Measurements from ENCODE around the gene HUNK.

Gene HUNK

DNA sequence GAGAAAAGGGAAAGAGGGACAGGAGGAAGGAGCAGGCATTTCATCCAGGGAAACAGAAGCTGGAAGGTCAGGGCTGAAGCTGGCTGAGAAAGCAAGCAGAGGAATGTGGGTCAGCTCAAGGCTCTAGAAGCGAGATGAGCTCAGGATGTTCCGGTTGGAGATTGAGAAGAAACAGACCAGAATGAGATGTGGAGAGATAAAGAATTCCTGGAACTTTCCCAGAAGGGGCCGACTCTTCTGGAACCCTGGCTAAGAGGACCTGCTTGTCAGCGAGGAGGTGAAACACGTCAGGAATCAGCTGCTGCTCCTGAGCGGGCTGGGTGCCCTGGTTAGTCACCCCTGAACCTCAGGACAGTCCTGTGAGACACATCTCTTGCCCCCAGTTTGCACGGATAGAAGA lies 75.9 kb downstream of the HUNK start:
- DNase-seq (ENCODE audit: low read depth, low spot score) = no peak

DNA sequence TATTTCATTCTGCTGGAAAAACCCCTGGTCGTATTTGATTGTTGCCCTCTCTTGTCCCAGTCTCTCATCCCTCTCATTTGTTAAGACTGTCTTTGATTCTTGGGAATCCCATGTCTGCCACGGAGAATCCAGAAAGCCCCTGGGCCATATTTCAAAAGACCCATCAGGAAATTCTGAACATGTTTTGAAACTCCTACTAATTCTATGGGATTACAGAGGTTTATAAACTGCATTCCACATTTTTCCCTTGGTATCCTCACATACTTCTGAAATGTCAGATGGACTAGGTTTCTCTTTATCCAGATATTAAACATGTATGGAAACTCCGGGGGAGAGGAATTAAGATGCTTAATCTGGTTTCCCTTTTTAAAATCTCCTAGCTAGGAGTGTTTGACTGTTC lies 80.0 kb downstream of the HUNK start:
- no peak for DNase-seq (ENCODE audit: low read depth, low spot score)

DNA sequence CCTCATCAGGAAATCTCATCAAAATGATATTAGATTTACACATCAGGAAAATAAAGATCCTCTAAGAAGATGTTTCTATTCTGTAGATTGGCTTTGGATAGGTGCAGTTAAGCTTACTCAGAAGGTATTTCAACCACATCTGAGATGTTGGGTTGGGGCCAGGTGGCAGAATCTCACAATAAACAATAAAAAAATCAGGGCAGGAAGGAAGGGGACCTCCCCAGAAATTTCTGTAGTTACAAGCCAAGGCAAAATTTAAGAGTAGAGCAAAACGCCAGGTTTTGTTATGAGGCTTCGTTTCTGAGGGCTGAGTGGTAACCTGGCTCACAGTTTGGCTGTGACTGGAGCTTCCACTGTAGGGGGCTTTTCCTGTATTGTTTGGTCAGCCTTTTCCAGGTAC lies 84.8 kb downstream of the HUNK start:
- DNase-seq (ENCODE audit: low read depth, low spot score) = no peak

DNA sequence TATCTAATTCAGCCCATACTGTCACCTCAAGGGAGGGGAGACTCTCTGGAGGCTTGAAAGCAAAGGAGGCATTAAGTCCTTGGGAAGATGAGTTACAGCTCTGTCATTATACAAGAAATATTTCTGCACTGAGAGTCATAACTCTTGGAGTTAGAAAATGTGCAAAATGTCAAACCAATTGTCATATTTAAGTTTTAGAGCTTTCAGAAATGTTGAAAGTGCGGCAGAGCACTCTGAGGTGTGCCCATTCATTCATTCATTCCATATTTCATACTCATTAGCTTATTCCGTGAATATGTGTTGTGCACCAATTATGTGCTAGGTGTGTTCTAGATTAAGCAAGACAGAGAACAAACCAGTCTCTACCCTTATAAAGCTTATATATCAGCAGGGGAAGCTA lies 87.1 kb downstream of the HUNK start:
- DNase-seq (ENCODE audit: low read depth, low spot score) = no peak

DNA sequence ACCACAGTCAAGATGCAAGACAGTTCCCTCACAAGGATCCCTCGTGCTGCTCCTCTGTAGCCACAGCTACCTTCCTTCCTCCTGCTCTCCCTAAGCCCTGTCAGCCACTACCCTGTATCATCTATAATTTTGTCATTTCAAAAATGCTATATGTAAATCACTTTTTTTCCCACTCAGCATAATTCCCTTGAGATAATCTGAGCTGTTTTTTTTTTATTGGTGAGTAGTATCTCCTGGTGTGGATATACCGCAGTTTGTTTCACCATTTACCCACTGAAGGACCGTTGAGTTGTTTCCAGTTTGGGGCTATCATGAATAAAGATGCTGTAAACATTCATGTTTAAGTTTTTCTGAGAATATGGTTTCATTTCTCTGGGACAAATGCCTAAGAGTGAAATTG lies 88.2 kb downstream of the HUNK start:
- DNase-seq (ENCODE audit: low read depth, low spot score) = no peak

DNA sequence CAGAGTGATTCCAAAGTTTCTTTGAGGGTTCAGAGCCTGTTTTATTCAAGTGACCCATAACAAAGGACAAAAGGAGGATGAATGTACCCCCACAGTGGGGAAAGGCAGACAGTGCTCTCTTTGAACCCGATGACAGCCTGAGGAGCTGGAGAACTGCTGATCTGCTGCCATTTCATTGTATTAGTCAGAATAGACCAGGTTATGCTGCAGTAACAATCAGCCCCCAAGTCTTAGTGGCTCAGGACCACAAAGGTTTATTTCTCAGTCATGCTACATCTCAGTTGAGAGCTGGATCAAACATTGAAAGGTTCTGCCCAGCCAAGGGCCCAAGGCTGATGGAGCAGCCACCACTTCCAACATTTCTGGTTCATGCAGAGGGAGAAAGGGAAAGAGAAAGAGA lies 88.9 kb downstream of the HUNK start:
- DNase-seq (ENCODE audit: low read depth, low spot score) = no peak

DNA sequence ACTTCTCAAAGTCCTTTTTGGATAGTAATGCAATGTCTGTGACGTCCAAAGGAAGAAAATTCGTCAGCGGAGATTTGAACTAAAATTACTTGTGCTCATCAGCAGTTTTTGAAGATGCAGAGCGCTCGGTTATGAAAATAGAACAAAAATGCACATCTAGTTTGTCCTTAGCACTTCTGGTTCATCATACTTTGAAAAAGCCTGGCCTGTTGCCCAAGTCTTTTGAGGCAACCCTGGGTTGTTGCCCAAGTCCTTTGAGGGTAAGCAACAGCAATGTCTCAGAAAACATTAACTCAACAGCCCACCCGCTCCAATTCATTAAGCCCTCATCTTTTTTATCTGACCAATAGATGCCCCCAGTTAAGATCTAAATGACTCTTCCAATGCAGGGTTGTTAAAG lies 91.9 kb downstream of the HUNK start:
- DNase-seq (ENCODE audit: low read depth, low spot score) = no peak

DNA sequence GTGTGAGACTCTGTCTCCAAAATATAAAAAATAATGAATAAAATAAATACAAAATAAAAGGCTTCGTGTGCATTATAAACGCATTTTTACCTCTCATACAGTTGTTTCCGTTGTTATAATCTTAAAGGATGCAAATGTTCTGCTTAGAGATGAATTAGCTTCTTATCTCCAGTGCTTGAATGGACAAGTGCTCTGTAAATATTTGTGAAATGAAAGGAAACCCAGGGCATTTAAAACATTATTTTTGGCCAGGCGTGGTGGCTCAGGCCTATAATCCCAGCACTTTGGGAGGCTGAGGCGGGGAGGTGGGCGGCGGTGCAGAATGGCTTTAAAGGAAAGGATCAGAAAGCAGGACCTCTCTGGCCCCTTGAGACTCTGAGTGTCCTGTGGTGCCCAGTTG lies 94.5 kb downstream of the HUNK start:
- no peak for DNase-seq (ENCODE audit: low read depth, low spot score)

DNA sequence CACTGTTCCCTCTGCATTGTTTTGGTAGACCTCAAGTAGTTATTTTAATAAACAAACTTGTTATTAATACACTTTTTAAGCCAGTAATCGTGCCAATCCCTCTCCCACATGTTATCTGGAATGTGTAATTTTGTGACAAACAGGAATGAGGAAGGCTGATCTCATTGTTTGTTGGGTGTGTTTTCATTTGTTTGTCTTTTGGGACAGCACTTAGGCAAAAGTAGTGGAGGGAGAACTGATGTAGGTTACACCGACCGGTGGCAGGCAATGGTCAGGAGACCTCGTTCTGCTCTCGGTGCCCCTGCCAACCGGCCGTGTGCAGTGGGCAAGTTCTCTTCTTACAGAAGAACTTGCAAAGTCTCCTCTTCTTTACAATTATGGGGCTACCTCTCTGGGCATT lies 99.8 kb downstream of the HUNK start:
- no peak for DNase-seq (ENCODE audit: low read depth, low spot score)

DNA sequence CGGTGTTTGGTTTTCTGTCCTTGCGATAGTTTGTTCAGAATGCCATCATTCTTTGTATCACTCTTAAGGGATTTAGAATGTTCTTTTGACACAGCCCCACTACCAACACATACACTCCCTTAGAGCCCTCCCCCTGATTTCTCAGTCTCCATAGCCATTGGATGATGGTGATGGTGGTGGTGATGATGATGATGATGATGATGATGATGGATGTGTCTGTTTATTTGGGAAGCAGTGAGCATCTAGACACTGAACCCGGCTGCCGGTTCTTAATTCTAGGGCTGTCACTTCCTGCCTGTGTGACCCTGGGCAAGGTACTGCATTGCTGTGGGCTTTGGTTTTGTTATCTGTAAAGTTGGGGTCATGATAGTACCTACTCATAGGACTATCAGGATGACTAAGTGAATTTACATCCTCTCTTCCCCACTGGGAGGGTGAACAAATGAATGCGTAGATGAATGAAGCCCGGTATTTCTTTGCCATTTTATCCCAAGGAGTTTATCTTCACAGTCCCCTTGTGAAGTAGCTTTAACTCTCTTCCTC lies 100.7 kb downstream of the HUNK start:
- DNase-seq (ENCODE audit: low read depth, low spot score) = no peak

DNA sequence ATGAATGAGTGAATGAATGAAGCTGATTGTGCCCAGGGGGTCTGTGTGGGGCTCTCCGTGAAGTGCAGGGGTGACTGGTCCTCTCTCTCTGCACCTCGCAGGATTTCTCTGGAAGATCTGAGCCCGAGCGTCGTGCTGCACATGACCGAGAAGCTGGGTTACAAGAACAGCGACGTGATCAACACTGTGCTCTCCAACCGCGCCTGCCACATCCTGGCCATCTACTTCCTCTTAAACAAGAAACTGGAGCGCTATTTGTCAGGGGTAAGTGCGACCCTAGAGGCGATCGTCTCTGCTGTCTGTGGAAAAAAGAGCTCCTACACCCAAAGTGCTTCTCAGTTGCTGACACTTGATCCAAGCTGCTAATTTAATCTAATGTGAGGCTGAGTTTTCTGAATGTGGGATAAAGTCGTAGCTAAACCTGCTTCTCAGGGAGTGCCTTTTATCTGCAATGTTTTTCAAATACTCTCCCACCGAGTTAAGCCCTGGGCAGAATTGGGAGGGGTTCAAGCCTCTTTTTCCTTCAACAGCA lies 101.7 kb downstream of the HUNK start:
- DNase-seq (ENCODE audit: low read depth, low spot score) = no peak

DNA sequence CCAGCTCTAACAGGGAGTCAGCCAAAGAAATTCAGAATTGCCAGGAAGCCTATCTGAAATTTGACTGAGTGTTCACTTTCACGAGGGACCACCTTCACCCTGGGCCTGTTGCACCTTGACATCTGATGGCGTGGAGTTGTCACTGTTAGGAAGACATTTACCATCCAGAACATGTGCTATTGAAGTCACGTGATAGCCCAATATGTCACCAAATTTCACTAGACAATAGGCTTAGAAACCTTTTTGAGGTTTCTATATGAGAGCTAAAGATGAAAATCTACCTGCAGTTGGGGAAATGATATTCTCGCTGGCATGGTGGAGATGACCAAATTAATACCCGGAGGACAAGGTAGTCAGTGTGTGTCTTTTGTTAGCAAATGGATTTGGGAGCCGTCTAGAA lies 102.7 kb downstream of the HUNK start:
- DNase-seq (ENCODE audit: low read depth, low spot score) = no peak

DNA sequence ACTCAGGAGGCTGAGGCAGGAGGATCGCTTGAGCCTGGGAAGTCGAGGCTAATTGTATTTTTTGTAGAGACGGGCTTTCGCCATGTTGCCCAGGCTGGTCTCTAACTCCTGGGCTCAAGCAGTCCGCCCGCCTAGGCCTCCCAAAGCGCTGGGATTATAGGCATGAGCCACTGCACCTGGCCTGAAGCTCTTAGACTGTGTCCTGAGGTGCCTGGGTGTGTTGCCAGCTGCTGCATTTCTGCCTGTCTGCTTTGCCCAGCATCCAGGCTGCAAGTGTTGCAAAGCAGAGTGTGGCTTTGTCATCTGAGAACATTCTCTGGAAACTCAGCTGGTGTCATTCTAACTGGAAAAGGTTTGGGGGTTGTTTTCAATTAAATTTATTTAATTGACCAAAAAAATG lies 105.0 kb downstream of the HUNK start:
- DNase-seq (ENCODE audit: low read depth, low spot score) = no peak

DNA sequence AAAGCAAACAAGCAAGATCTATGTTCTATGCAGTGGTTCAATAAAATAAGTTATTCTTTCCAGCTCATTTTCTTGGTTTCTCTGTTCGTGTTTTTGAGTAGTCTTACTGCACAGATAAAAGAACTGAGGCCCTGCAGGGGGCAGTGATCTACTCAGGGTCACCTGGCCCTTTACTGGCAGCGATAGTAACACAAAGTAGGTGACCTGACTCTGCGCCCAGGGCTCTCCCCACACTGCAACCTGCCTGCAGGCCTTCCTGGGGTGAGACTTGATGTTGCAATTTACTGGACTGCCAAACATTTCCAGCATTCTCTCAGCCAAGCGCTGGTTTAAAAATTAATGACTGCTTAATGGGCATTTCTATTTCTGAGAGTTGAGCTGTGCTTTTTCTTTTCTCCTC lies 110.3 kb downstream of the HUNK start:
- no peak for DNase-seq (ENCODE audit: low read depth, low spot score)

DNA sequence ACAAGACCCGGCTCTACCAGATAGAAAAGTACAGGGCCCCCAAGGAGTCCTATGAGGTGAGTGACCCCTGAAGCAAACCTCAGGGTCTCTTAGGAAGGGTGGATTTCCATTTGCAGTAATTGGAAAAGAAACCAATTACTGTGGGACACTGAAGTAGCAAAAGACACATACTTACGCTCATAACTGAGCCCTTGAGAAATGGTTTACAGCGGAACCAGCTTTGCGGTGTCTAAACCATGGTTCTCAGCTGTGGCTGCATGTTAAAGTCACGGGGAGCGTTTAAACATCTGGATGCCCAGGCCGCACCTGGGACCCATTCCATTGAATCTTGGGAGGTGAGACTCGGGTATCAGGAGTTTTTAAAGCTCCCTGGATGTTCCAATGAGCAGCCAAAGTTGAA lies 110.7 kb downstream of the HUNK start:
- no peak for DNase-seq (ENCODE audit: low read depth, low spot score)

DNA sequence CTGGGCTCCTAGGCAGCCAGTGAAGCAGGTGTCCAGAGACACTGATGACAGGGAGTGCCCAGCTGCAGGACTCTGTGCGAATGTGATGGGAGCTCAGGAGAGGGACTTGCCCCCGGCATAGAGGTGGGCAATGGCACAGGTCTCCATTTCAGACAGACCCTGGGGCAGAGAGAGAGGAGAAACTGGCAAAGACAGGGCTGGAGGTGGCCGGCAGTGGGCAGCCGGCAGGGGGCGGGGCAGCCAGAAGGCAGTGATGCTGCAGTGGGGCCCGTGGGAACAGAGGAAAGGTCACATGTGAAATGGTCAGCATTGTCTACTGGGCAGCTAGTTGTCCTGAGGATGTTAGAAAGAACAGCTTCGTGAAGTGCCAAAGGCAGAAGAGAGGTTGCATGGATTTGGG lies 112.6 kb downstream of the HUNK start:
- DNase-seq (ENCODE audit: low read depth, low spot score) = no peak

DNA sequence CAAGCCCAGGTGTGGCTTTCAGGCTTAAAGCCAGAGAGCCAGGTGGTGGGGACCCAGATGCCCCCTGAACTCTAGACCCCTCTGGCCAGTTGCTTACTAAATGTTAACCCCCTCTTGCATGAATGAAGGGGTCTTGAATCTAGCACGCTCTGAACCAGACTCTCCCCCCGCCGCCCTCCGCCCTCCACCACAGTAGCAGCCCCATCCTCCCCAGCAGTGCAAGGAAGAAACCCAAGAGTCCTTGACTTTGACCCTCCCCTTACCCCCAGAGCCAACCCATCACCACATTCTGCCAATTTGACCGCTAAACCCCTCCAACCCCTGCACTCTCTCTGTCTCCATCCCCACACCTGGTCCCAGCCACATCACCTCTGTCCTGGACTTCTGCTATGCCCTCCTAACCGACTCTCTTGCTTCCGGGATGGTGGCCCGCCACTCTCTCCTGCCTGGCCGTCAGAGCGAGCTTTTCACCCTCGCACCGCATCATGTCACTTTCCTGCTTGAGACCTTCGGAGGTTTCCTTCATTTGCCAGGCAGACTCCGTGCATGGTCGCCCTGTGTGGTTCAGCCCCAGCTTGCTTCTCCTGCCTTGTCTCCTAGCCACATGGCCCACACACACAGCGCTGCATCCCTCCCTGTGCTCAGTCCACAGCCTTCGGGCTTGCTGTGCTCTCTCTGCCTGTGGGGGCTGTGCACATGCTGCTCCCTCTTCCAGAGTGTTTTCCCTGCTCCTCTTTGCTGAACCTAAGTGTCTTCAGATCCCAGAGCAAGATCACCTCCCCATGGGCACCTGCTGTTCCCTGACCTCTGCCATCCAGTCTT lies 113.4 kb downstream of the HUNK start:
- DNase-seq (ENCODE audit: low read depth, low spot score) = no peak

DNA sequence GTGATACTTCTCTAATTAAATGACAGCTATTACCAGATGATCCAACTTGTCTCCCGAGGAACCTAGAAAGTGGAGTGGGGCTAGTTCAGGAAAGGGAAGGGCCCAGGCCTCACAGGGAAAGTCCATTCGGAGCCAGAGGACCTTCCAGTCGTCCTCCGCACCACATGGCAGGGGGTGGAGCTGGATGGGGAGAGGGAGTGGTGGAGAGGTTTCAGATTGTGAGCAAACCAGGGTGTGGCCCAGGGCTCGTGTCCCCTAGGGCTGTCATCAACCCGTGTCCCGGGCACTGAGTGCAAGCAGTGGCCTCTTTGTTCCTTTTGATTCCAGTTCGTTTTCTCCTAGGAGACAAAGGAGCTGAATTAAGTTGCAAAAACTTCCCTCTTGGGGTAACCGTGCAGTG lies 114.9 kb downstream of the HUNK start:
- no peak for DNase-seq (ENCODE audit: low read depth, low spot score)

DNA sequence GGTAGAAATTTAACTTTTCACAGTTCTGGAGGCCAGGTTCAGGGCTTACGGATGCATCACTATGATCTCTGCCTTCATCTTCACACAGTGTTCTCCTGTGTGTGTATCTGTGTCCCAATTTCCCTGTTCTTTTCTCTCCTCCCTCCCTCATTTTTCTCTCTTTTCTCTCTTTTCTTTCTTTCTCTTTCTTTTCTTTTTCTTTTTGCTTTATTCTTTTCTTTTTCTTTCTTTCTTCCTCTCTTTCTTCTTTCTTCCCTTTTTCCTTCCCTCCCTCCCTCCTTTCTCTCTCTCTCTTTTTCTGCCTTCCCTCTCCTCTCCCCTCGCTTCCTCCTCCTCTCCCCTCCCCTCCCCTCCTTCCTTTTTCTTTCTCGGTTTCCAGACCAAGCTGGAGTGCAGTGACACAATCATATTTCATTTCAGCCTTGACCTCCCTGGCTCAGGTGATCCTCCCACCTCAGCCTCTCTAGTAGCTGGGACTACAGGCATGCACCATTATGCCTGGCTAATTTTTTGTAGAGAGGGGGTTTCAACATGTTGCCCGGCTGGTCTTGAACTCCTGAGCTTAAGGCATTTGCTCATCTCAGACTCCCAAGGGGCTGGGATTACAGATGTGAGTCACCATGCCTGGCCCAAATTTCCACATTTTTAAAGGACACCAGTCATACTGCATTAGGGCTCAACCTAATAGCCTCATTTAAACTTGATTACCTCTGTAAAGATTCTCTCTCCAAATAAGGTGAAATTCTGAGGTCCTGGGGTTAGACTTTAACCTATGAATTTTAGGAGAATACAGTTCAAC lies 115.9 kb downstream of the HUNK start:
- DNase-seq (ENCODE audit: low read depth, low spot score) = no peak

DNA sequence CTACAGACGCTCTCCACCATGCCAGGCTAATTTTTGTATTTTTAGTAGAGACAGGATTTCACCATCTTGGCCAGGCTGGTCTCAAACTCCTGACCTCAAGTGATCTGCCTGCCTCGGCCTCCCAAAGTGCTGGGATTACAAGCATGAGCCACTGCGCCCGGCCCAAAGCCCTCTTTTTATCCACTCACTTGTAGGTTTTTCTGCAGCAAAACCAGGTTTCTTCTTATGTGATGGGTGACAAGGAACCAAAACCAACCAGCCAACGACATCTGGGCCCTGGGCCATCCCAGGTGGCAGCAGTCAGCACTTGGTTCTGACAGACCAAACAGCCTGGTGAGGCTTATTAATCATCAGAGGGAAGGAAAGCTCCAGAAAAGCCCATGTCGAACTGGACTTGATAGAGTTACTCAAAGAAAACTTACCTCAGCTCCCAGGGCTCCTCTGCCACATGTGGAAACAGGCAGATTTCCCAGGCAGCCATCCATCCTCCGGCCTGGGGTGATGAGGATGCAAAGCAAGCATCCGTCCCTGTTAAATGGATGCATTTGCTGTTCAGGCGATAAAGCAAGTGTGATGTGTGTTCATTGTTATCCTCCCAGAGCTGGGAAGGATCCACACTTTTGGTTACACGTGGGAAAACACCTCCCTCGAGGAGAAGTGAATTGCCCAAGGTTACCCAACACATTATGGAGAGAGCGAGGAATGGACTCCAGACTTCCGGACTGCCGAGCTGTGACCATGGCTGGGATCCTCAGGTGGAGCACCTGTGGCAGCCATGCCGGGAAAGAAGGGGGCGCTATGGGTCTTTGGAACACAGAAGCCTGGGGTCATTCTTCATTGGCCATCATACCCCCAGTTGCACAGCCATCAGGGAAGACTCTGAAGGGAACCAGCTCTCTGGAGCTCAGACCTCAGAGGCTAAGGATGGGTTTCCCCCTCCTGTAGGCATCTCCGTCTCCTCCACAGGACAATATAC lies 118.8 kb downstream of the HUNK start:
- DNase-seq (ENCODE audit: low read depth, low spot score) = no peak

DNA sequence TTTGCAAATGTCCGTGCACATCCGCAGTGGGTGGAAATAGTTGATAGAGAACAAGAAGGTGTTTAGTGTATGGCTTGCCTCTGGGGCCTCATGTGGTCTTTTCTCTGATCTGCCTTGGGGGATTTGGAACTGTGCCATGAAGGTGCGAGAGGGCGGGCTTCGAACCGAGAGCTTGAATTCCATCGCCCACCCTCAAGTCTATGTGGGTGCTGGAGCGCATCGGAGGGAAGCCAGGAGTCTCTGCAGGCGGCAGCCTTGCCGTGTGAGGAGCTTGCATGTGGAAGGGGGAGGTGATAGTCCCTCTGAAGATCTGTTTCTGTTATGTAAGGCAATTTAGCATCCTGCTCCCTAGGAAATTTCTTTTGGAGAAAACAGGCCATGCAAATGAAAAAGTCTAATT lies 119.6 kb downstream of the HUNK start:
- DNase-seq (ENCODE audit: low read depth, low spot score) = no peak
